Measurements from ENCODE around the gene ANKRD17.

Gene ANKRD17

DNA sequence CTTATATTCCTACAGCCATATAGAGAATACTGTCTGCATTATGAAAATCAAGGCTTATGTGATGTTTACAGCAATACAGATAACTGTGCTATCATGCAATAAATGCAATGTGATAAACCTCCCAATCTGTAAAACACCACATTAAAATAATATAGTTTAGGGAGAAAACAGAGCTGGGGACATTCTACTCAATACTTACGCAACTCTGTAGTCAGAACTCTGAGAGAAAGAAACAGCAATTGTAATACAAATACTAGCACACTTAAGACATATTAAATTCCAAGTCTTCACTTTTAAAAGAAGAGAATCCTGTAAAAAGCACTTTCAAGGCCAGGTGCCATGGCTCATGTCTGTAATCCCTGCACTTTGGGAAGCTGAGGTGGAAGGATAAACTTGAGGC, 61.4 kb downstream of the ANKRD17 start:
- no peak overlapping the region for H3K4me3 ChIP-seq (ENCODE audit: low read length)
- TF ChIP-seq, protein P1, sequence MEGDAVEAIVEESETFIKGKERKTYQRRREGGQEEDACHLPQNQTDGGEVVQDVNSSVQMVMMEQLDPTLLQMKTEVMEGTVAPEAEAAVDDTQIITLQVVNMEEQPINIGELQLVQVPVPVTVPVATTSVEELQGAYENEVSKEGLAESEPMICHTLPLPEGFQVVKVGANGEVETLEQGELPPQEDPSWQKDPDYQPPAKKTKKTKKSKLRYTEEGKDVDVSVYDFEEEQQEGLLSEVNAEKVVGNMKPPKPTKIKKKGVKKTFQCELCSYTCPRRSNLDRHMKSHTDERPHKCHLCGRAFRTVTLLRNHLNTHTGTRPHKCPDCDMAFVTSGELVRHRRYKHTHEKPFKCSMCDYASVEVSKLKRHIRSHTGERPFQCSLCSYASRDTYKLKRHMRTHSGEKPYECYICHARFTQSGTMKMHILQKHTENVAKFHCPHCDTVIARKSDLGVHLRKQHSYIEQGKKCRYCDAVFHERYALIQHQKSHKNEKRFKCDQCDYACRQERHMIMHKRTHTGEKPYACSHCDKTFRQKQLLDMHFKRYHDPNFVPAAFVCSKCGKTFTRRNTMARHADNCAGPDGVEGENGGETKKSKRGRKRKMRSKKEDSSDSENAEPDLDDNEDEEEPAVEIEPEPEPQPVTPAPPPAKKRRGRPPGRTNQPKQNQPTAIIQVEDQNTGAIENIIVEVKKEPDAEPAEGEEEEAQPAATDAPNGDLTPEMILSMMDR (IDR thresholded peaks at IDR 0.05; ENCODE audit: insufficient read depth, low read depth, low read length, missing control alignments), result no peak
- no peak for DNase-seq (ENCODE audit: low read depth)

DNA sequence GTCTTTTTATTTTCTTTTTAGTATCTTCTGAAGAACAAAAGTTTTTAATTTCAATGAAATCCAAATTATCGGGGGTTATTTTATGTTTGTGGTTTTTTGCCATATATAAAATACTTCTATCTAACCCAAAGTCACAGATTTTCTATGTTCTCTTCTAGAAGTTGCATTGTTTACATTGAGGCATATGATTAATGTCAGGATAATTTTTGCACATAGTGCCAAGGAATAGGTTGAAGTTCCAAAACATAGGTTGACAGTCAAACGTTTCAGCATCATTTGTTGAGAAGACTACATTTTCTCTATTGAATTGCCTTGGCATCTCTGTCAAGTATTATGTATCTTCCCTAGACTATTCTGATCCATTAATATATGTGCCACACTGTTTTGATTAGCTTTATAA, 64.5 kb downstream of the ANKRD17 start:
- no peak for DNase-seq (ENCODE audit: low read depth)
- no peak overlapping the region for H3K4me3 ChIP-seq (ENCODE audit: low read length)
- TF ChIP-seq, protein P1 (IDR thresholded peaks at IDR 0.05; ENCODE audit: insufficient read depth, low read depth, low read length, missing control alignments), result no peak

DNA sequence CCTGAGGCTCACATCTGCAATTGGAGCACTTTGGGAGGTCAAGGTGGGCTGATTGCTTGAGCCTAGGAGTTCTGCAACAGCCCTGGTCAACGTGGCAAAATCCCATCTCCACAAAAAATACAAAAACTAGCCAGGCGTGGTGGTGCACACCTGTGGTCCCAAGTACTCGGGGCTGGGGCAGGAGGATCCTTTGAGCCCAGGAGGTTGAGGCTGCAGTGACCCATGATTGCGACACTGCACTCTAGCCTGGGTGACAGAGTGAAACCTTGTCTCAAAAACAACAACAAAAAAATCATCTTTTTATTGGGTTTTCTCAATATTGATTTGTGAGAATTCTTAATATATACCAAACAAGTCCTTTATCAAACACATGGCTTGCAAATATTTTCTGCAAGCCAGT, 64.9 kb downstream of the ANKRD17 start:
- TF ChIP-seq, protein P1 (IDR thresholded peaks at IDR 0.05; ENCODE audit: insufficient read depth, low read depth, low read length, missing control alignments), result no peak
- no peak for DNase-seq (ENCODE audit: low read depth)
- H3K4me3 ChIP-seq (ENCODE audit: low read length), result no peak overlapping the region

DNA sequence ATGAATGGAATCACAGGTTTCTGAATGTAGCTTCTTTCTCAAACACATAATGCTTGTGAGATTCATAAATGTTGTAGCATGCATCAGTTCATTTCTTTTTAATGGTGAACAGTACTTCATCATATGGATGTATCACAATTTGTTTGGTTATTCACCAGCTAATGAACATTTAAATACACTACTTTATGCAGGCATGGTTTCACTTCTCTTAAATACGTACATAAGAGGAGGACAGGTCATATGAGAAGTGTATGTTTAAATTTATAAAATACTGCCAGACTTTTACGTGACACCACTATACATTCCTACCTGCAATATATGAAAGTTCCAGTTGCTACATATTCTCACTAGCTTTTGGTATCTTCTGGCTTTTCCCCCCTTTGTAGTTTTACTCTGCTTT, 65.4 kb downstream of the ANKRD17 start:
- DNase-seq (ENCODE audit: low read depth), result no peak
- no peak overlapping the region for H3K4me3 ChIP-seq (ENCODE audit: low read length)
- TF ChIP-seq, protein P1 (IDR thresholded peaks at IDR 0.05; ENCODE audit: insufficient read depth, low read depth, low read length, missing control alignments), result no peak

DNA sequence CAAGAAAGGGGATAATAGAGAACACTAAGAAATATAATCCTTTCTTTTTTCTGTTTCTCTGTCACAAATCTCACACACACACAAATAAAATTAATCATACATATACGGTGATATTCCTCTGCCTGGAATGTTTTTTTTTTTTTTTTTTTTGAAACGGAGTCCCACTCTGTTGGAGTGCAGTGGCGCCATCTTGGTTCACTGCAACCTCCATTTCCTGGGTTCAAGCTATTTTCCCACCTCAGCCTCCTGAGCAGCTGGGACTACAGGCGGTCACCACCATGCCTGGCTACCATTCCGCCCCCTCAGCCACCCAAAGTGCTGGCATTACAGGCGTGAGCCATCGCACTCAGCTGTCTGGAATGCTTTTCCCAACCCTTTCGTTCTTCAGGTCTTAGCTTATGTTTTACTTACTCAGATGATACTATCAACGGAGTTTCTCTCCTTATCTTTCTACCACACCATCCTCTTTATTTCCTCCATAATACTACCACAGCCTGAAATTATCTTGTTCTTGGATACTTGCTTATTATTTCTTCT, 69.3 kb downstream of the ANKRD17 start:
- TF ChIP-seq, protein P1 (IDR thresholded peaks at IDR 0.05; ENCODE audit: insufficient read depth, low read depth, low read length, missing control alignments), result no peak
- DNase-seq (ENCODE audit: low read depth), result peak; percentile 21
- H3K4me3 ChIP-seq (ENCODE audit: low read length), result no peak overlapping the region

DNA sequence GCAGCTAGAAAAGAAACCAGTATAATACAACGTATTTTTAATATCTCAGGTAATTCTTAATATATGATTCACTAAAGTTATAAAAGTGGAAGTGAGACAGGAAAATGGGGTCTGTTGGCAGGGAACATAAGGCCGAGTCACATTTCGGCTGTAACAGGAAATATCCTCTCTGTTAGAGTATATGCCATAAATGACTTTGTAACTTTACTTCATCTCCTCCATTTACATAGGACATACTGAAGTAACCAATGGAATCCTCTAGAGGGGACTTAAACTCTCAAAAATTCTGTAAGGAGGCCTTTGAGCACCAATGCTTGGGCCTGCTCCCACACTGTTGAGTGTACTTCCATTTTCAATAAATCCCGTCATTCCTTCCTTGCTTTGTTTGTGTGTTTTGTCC, 71.3 kb downstream of the ANKRD17 start:
- TF ChIP-seq, protein P1 (IDR thresholded peaks at IDR 0.05; ENCODE audit: insufficient read depth, low read depth, low read length, missing control alignments), result no peak
- no peak overlapping the region for H3K4me3 ChIP-seq (ENCODE audit: low read length)
- no peak for DNase-seq (ENCODE audit: low read depth)

DNA sequence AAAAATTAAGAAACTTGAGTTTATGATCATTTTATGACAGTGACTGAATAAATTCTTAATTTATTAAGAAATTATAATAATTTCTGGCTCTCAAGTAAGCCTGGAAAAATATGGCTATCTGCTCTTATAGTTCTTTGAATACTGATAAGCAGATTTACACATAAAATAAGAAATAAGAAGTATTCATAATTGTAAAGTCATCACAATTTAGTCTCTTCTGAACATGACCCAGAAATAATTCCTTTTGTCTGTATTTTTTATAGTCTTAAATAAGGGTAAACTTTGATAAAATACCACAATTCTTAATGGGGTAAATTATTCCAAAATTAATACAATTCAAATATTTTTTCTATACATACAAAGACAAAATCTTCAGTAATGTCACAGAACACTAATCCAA, 72.7 kb downstream of the ANKRD17 start:
- TF ChIP-seq, protein P1 (IDR thresholded peaks at IDR 0.05; ENCODE audit: insufficient read depth, low read depth, low read length, missing control alignments), result no peak
- DNase-seq (ENCODE audit: low read depth), result no peak
- no peak overlapping the region for H3K4me3 ChIP-seq (ENCODE audit: low read length)
